SK-N-SH (cell line): Measurements from ENCODE around the gene C1GALT1.

Experiments
- CHD2 ChIP-seq: fragments of 150-350 bp; IDR thresholded peaks from 2 replicates; pipeline ENCODE4 v1.6.1; 2018; ENCODE audit warnings: low read length; ENCODE audit not compliant: partially characterized antibody
- CTCF ChIP-seq: fragments of 200-600 bp; sonication (generic); IDR thresholded peaks from 2 replicates; pipeline ENCODE4 v1.6.1; 2017; ENCODE audit warnings: antibody characterized with exemption, mild to moderate bottlenecking, moderate library complexity
- GABPA ChIP-seq: IDR thresholded peaks from 2 replicates; pipeline ENCODE4 v1.4.0; 2012; ENCODE audit warnings: low read depth, mild to moderate bottlenecking
- GATA2 ChIP-seq: sonication (generic); formaldehyde crosslinking; IDR thresholded peaks from 2 replicates; pipeline ENCODE4 v1.5.0; 2020; ENCODE audit warnings: mild to moderate bottlenecking, missing genetic modification reagents
- MAX ChIP-seq: IDR thresholded peaks from 2 replicates; pipeline ENCODE4 v1.4.0; 2012; ENCODE audit warnings: low read depth
- NFIC ChIP-seq: IDR thresholded peaks from 2 replicates; pipeline ENCODE4 v1.4.0; 2012; ENCODE audit warnings: borderline replicate concordance
- NRF1 ChIP-seq: IDR thresholded peaks from 2 replicates; pipeline ENCODE4 v1.6.1; 2012; ENCODE audit warnings: low read depth, mild to moderate bottlenecking, low read length
- PBX3 ChIP-seq: IDR thresholded peaks from 2 replicates; pipeline ENCODE4; 2012
- RCOR1 ChIP-seq: fragments of 150-350 bp; IDR thresholded peaks from 2 replicates; pipeline ENCODE4 v1.6.1; 2017; ENCODE audit warnings: antibody characterized with exemption, low read length
- TEAD4 ChIP-seq: IDR thresholded peaks from 2 replicates; pipeline ENCODE4 v1.4.0; 2012; ENCODE audit warnings: mild to moderate bottlenecking, borderline replicate concordance; ENCODE audit not compliant: insufficient read depth

- TF ChIP-seq CTCF (no peak), CHD2 (no peak), NRF1 (no peak), GABPA (no peak), NFIC (no peak), GATA2 (no peak), PBX3 (no peak), MAX (no peak), RCOR1 (no peak), TEAD4 (no peak)
Observed at GRCh38 chr7:7203813-7204575, 21.6 kb downstream of the C1GALT1 start.
